Hematopoietic multipotent progenitor cell treated with erythropoietin and hydrocortisone succinate and interleukin-3 and kit ligand, for 8 days (in vitro differentiated cells): ENCODE measurements around the gene SLC27A2.
A peak's percentile ranks its signal among the peaks of the same experiment; 100 is the strongest.
"Not testable (repeated sequence)": the region's sequence is repeated elsewhere in the genome, so short reads cannot be mapped to it uniquely, and the experiment has no call there.

Experiments used
- DNase-seq: peaks from one replicate; pipeline ENCODE4 v3.0.0-alpha.2; 2015

The SLC27A2 gene

DNA sequence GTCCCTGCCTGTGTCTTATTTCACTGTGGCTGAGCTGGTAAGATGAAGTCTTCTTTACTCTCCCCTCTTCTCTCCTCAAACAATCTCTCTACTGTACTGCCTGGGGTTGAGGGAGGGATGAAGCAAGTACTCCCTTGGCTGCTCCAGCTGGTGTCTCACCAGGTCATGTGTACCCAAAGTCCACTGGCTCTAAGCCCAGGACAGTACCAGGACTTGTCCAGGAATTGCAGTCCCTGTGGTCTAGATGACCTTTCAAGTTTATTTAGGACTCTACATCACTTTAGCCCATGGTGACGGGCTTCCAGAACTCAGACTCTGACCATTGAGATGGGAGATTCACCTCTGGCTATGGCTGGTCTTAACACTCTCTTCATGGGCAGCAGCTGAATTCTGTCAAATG lies 17.5 kb upstream of the SLC27A2 start:
- DNase-seq = no peak

DNA sequence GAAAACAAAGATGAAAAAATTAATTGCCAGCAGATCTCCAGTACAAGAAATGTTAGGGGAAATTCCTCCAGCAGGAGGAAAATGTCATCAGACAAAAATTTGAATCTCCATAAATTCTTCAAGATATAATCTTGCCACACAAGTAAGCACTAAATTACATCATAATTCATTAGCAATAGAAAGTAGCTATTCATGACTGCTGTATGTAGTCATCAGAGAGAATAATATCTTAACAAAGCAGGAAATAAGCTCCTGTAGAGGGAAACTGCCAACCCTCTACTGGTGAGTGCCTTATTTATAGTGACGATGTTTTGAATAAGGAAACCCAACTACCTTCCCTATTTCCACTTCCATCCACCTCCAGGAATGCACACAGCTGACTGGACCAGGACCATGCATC lies 15.8 kb upstream of the SLC27A2 start:
- DNase-seq = no peak

- no peak for DNase-seq
These were observed 14.9 kb upstream of the SLC27A2 start for GRCh38 chr15:50167110-50167509.

DNA sequence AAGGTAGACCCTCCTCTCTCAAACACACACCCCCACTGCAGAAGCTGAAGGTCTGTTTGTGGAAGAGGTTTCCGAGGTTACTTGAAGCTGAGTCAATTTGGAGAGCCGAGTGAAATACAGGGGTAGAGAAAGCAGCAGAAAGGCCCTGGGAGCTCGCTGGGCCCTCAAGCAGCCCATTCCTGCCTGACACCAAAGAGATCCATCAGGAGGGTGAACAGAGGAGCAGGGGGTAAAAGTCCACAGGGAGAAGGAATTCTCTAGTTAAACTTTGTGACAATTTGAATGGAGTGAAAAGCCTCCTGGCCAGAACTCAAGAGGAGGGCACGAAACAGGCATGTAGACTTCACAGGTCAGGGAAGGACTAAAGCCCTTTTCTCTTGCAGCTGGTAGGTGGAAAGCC lies 13.6 kb upstream of the SLC27A2 start:
- DNase-seq = no peak

DNA sequence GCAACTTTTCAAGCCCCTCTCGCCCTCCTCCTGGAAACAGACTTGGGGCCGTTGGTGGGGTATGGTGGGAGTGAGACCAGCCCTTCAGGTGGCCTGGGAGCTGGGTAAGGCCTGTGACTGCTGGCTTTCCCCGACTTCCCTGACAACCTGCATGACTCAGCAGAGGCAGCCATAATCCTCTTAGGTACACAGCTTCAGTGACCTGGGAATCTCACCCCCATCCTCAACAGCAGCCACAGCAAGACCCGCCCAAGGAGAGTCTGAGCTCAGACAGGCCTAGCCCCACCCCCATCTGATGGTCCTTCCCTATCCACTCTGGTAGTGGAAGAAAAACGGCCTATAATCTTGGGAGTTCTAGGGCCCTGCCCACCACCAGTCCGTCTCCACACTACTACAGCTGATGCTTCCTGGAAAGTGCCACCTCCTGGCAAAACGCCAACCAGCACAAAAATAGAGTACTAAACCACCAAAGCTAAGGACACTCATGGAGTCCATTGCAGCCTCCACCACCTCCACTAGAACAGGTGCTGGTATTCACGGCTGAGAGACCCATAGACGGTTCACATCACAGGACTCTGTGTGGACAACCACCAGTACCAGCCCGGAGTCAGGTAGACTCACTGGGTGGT lies 13.1 kb upstream of the SLC27A2 start:
- no peak for DNase-seq

DNA sequence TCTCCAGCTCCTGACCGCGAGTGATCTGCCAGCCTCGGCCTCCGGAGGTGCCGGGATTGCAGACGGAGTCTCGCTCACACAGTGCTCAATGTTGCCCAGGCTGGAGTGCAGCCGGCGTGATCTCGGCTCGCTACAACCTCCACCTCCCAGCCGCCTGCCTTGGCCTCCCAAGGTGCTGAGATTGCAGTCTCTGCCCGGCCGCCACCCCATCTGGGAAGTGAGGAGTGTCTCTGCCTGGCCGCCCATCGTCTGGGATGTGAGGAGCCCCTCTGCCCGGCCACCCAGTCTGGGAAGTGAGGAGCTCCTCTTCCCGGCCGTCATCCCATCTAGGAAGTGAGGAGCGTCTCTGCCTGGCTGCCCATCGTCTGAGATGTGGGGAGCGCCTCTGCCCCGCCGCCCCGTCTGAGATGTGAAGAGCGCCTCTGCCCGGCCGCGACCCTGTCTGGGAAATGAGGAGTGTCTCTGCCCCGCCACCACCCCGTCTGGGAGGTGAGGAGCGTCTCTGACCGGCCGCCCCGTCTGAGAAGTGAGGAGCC lies 9.6 kb upstream of the SLC27A2 start:
- not testable (repeated sequence) for DNase-seq

DNA sequence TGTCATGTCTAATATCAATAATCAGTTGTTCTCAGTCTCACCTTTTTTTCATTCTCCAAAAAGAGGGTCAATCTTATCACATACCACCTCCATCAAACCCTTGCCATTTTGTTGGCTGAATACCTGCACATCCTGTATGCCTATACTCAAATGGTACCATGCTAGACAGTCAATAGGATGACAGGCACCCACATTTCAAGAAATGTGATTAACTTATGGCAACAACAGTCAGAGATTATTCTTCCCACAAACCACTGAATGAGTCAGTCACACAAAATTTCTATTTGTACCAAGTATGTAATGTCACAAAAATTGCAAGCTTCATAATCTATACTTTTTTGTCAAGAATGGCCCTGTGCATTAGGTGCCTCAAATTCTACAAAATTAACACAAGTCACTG lies 5.1 kb upstream of the SLC27A2 start:
- DNase-seq = no peak

DNA sequence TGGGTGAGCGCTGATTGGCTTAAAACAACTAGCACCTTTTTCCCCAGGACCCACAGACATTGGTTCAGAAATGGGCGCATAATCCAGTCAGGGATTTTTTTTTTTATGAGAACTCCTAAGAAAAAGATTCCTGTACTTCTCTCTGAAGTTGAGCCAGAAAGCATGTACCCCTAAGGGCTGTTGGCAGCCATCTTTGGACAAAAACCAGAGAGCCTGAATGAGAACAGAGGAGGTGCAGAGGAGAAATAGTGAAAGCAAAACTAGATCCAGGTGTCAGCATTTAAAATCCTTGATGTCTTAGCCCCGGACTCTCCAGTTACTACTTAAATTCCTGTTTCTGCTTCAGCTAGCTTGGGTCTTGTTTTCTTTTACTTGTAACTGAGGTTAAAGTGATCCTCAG lies 1.9 kb upstream of the SLC27A2 start:
- no peak for DNase-seq

DNA sequence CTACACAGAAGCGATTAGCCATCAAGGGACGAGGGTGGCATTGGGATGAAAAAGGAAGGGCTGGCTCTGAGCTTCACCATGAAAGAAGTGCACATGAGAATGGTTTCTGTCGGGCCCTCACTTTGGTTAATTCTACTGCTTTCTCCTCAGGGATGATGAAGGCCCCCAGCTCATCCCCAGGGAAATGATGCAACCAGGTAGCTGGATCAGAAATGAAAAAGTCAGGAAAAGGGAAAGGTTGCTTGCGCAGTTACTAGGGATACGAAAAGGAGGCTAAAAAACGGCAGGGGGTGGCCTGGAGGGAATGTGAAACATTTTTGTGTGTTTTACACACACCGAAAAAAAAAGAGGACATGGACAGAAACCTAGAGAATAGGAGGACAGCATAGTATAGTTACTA lies 1.4 kb upstream of the SLC27A2 start:
- no peak for DNase-seq

GRCh38 chr15:50181201-50181968 lies 611 bp upstream of the SLC27A2 start:
- DNase-seq = no peak

DNA sequence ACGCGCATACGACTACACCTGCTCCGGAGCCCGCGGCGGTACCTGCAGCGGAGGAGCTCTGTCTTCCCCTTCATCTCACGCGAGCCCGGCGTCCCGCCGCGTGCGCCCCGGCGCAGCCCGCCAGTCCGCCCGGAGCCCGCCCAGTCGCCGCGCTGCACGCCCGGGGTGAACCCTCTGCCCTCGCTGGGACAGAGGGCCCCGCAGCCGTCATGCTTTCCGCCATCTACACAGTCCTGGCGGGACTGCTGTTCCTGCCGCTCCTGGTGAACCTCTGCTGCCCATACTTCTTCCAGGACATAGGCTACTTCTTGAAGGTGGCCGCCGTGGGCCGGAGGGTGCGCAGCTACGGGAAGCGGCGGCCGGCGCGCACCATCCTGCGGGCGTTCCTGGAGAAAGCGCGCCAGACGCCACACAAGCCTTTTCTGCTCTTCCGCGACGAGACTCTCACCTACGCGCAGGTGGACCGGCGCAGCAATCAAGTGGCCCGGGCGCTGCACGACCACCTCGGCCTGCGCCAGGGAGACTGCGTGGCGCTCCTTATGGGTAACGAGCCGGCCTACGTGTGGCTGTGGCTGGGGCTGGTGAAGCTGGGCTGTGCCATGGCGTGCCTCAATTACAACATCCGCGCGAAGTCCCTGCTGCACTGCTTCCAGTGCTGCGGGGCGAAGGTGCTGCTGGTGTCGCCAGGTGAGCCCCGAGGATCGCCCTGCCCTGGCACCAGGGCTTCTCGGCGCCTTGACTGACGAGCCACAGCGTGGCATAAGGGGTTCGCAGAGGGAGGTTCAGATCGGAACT lies 420 bp downstream of the SLC27A2 start:
- DNase-seq = peak; percentile 35

DNA sequence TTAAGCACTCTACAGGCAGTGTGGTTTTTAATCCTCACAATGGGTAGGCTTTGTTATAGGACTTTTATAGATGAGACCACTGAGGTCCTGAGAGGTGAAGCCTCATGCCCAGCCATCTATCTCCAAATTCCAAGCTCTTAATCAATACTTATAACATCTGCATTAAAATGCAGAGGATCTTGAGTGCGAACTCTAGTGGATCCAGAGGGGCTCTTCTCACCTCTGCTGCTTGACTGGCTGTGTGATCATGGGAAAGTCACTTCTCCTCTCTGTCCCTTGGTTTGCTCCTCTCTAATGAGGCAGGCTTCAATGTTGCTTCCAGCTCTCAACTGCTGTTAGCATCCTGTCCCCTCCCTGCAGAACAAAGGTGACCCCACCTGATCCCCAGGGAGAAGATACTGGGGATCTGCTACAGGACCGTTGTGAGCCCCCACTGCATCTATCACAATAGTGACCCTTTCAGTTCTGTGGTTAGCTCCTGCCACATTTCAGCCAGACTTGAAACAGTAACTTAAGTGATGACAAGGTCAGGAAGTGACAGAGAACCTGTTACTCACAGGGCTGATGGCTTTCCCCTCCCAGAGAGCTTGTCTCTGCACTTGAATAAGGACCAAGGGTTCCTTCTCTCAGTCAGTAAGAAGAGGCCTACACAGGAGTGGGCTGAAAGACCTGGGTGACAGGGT lies 1.3 kb downstream of the SLC27A2 start:
- peak; percentile 48 for DNase-seq

- DNase-seq = no peak
These were observed 3.0 kb downstream of the SLC27A2 start for GRCh38 chr15:50184863-50185504.

- DNase-seq = no peak
These were observed 4.1 kb downstream of the SLC27A2 start for GRCh38 chr15:50186090-50186489.

DNA sequence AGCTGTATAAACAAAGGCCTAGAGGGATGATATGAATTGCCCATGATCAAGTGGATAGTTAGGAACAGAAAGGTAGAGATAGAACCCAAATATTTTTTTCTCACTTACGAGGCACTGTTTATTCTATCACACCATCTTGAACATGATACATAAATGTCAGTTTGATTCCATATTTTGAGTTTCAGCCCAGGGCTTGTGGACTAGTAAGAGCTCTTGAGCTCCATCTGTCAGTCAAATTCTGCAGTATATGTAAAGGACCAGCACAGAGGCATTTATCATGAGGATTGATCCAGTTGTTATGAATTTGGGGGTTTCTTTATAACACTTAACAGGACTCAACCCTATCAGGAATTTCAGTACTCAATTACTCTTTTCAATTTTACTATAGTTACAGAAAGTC lies 4.8 kb downstream of the SLC27A2 start:
- DNase-seq = peak; percentile 35

DNA sequence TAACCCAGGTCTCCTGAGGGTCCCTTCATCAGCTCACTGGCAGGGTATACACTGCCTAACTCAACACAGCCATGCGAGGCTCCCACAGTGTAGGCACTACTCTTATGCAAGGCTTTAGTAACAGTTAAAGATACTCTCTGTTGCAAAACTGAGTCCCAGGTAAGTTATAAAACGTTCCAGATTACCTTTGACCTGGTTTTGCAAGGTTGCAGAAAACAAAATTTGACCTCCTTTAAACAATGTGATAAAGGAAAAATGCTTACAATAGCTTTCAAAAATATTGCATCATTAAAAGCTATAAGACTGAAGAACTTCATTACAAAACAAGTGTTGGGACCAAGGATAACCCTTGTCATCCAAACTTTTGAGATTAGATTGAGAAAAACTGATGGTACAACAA lies 5.5 kb downstream of the SLC27A2 start:
- DNase-seq = no peak

- no peak for DNase-seq
These were observed 6.0 kb downstream of the SLC27A2 start for GRCh38 chr15:50187997-50188396.

- DNase-seq = not testable (repeated sequence)
These were observed 6.8 kb downstream of the SLC27A2 start for GRCh38 chr15:50188793-50189192.

- DNase-seq = peak; percentile 58
These were observed 7.6 kb downstream of the SLC27A2 start for GRCh38 chr15:50189633-50190032.

- no peak for DNase-seq
These were observed 8.2 kb downstream of the SLC27A2 start for GRCh38 chr15:50190166-50190570.

DNA sequence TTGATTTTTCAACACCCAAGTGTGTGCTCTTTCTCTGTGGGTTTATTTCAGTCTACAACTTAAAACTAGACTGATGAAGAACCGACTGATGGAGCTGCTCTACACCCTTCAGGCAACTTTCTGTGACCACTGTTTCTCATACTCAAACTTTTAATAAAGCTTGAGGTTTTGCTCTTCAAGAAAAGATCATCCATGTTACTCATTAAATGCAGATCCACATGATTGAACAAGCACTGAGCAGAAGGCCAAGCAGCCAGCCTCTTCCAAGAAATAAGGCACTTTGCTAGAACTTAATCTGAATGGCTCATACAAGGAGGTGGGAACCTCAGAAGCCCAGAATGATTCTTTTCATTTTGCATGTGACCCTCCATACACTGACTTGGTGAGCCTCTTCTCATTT lies 8.7 kb downstream of the SLC27A2 start:
- DNase-seq = no peak

DNA sequence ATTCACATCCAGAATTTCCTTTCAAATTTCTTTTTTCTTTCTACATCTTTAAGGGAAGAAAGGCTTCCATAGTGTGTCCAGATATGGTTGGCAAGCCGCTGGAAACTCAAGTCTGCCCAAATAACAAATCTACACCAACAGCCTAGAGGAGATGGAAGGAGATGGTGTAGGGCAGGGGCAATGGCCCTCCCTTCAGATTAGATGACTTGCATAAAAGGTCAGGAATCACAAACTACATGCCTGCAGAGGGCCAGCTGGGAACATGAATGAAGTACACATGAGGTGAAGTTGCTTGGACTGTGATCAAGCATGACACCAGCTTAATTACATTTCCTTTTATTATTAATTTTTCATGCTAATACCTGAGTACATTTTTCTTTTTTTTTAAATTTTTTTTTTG lies 10.2 kb downstream of the SLC27A2 start:
- DNase-seq = no peak
